Renal cortex interstitium (tissue), 11 donors: Measurements from ENCODE around the gene TUBA1A. TPM values are rescaled to one million over a fixed set of nuclear protein-coding genes. Genes with fewer than 3 reads are reported as not detected.
"Not testable (repeated sequence)": the region's sequence is repeated elsewhere in the genome, so short reads cannot be mapped to it uniquely, and the experiment has no call there.

ENCODE experiments used
- DNase-seq, 11 donors: peaks; one replicate each; pipeline ENCODE4 v3.0.0-alpha.2; 2013; ENCODE audit warnings: low read depth in 9 of 11, low spot score in 4 of 11; ENCODE audit errors: extremely low read depth in 1 of 11
- polyA plus RNA-seq, 3 donors: library from polyadenylated mRNA; unstranded; fragments of 120-200 nt; gene quantifications; one replicate each; pipeline ENCODE4 v1.2.1, GENCODE V29; 2013; ENCODE audit not compliant: insufficient read length in 3 of 3

The TUBA1A gene
- polyA plus RNA-seq, 3 donors = 362 to 473 (median 423) TPM

GRCh38 chr12:49223122-49223521 is 34.2 kb upstream of the TUBA1A start:
- no peak for DNase-seq

- DNase-seq = no peak
These were observed 32.1 kb upstream of the TUBA1A start for GRCh38 chr12:49220972-49221371.

- DNase-seq = no peak
These were observed 30.6 kb upstream of the TUBA1A start for GRCh38 chr12:49219417-49220026.

- no peak for DNase-seq
These were observed 23.7 kb upstream of the TUBA1A start for GRCh38 chr12:49212572-49212971.

- not testable (repeated sequence) for DNase-seq
These were observed 21.8 kb upstream of the TUBA1A start for GRCh38 chr12:49210703-49211102.

- DNase-seq = no peak
These were observed 19.8 kb upstream of the TUBA1A start for GRCh38 chr12:49208676-49209075.

- no peak for DNase-seq
These were observed 19.3 kb upstream of the TUBA1A start for GRCh38 chr12:49208146-49208545.

- no peak for DNase-seq
These were observed 17.5 kb upstream of the TUBA1A start for GRCh38 chr12:49206389-49206788.

GRCh38 chr12:49201595-49202295 is 12.9 kb upstream of the TUBA1A start:
- DNase-seq = no peak

- peak in 2 of 11 donors; percentile 15 to 42 for DNase-seq
These were observed 12.2 kb upstream of the TUBA1A start for GRCh38 chr12:49200919-49201594.

- no peak for DNase-seq
These were observed 9.7 kb upstream of the TUBA1A start for GRCh38 chr12:49198431-49199155.

- DNase-seq = no peak
These were observed 8.4 kb upstream of the TUBA1A start for GRCh38 chr12:49197256-49197655.

GRCh38 chr12:49195736-49196135 is 6.9 kb upstream of the TUBA1A start:
- no peak for DNase-seq

- DNase-seq = not testable (repeated sequence)
These were observed 4.9 kb upstream of the TUBA1A start for GRCh38 chr12:49193746-49194145.

GRCh38 chr12:49191498-49191897 is 2.6 kb upstream of the TUBA1A start:
- DNase-seq = not testable (repeated sequence)

GRCh38 chr12:49190974-49191373 is 2.1 kb upstream of the TUBA1A start:
- DNase-seq = no peak

GRCh38 chr12:49189731-49190716 is 1.1 kb upstream of the TUBA1A start:
- DNase-seq = no peak

GRCh38 chr12:49188201-49188915 is 522 bp downstream of the TUBA1A start:
- peak in 9 of 11 donors; percentile 49 to 73 (median 63) for DNase-seq
